ENCODE measurements around the gene SYDE2. TPM values are rescaled to one million over a fixed set of nuclear protein-coding genes. Genes with fewer than 3 reads are reported as not detected.

Gene SYDE2
- total RNA-seq, 1 donor from 2014 or later = 5.9 TPM

DNA sequence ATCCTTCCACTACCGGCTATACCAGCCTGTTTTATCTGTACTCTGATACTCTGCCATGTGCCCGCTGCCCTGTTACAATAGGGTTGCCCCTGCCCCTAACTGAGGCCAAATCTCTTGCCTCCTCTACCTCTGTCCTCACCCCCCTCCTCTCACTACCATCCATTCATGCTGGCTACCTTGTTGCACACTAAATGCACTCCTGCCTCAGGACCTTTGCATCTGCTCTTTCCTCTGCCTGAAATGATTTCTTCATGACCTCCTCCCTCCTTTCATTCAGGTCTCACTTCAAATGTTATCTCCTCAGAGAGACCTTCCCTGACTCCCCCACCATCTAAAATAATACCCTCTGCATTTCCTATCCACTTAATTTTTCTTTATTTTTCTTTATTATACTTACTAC lies 7.7 kb upstream of the SYDE2 start:
- TF ChIP-seq CTCF (conservative IDR thresholded peaks at IDR 0.05) = no peak
- Mint-ChIP-seq H3K4me1 (no peaks in the 10 kb centered on the region), H3K36me3 (ENCODE audit: low read depth) (no peaks in the 10 kb centered on the region), H3K27me3 (ENCODE audit: low read depth) (peaks cover 26% of the 10 kb centered on the region), H3K9me3 (no peaks in the 10 kb centered on the region), H3K27ac (ENCODE audit: unreplicated experiment) (no peak overlapping the region), H3K4me3 (no peak overlapping the region)
- no peak for DNase-seq (ENCODE audit: low read depth, low spot score)

- peaks cover 52% of the 10 kb centered on the region for H3K27me3 Mint-ChIP-seq (ENCODE audit: low read depth)
- no peak for DNase-seq (ENCODE audit: low read depth, low spot score)
- peak overlapping the region; percentile 41 for H3K4me3 Mint-ChIP-seq
- no peaks in the 10 kb centered on the region for H3K36me3 Mint-ChIP-seq (ENCODE audit: low read depth)
- no peaks in the 10 kb centered on the region for H3K9me3 Mint-ChIP-seq
- TF ChIP-seq CTCF (conservative IDR thresholded peaks at IDR 0.05) = no peak
- no peak overlapping the region for H3K27ac Mint-ChIP-seq (ENCODE audit: unreplicated experiment)
- H3K4me1 Mint-ChIP-seq = peaks cover 22% of the 10 kb centered on the region
Observed at GRCh38 chr1:85203573-85204171, 2.9 kb upstream of the SYDE2 start.

- H3K4me1 Mint-ChIP-seq = peaks cover 28% of the 10 kb centered on the region
- H3K27me3 Mint-ChIP-seq (ENCODE audit: low read depth) = peaks cover 44% of the 10 kb centered on the region
- H3K36me3 Mint-ChIP-seq (ENCODE audit: low read depth) = no peaks in the 10 kb centered on the region
- H3K9me3 Mint-ChIP-seq = no peaks in the 10 kb centered on the region
- H3K27ac Mint-ChIP-seq (ENCODE audit: unreplicated experiment) = no peak overlapping the region
- H3K4me3 Mint-ChIP-seq = peak overlapping the region; percentile 41
- DNase-seq (ENCODE audit: low read depth, low spot score) = no peak
- TF ChIP-seq CTCF (conservative IDR thresholded peaks at IDR 0.05) = no peak
Observed at GRCh38 chr1:85202864-85203255, 2.0 kb upstream of the SYDE2 start.

DNA sequence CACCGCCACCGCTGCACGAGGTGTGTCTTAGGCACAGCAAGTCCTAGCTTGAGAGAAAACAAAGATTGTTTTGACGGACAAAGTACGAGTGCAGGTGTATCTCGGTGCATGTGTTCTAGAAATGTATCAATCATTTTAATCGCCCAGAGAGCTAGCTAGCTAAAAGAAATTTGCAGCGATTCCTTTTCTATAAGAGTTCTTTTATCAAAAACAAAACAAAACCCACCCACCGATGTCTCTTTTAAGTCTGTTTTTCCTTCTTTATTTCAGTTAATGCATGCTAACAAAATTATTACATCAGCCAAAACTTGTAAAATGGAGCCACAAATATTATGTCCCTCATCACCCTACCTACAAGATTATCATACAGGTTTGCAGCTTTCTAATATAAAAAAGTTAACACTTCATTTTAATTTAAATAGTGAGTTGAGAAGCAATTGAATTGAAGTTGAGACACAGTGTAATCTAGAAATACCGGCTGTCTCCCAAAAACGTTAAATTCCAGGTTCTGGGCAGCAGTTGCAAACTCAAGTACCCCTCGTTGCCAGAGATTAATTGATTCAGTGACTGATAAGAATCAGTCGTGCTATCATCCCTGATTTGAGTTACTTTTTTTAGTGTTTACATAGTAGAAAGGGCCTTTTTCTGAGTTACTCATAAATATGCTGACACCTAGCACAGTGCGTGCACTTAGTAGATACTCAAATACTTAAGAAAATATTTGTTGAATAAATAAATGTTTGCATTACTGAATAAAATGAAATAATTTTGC lies 1.5 kb upstream of the SYDE2 start:
- no peak for DNase-seq (ENCODE audit: low read depth, low spot score)
- Mint-ChIP-seq H3K4me1 (peaks cover 31% of the 10 kb centered on the region), H3K36me3 (ENCODE audit: low read depth) (no peaks in the 10 kb centered on the region), H3K27me3 (ENCODE audit: low read depth) (peaks cover 39% of the 10 kb centered on the region), H3K27ac (ENCODE audit: unreplicated experiment) (peak overlapping the region; percentile 67), H3K9me3 (no peaks in the 10 kb centered on the region), H3K4me3 (peak overlapping the region; percentile 95)
- TF ChIP-seq CTCF (conservative IDR thresholded peaks at IDR 0.05) = no peak

- Mint-ChIP-seq H3K27ac (ENCODE audit: unreplicated experiment) (peak overlapping the region; percentile 67), H3K9me3 (no peaks in the 10 kb centered on the region), H3K4me3 (peak overlapping the region; percentile 95), H3K27me3 (ENCODE audit: low read depth) (peaks cover 32% of the 10 kb centered on the region), H3K4me1 (peaks cover 35% of the 10 kb centered on the region), H3K36me3 (ENCODE audit: low read depth) (no peaks in the 10 kb centered on the region)
- no peak for TF ChIP-seq CTCF (conservative IDR thresholded peaks at IDR 0.05)
- peak; percentile 67 for DNase-seq (ENCODE audit: low read depth, low spot score)
Observed at GRCh38 chr1:85201340-85202091, 700 bp upstream of the SYDE2 start.

All from neural crest cell (in vitro differentiated cells).